Measurements from ENCODE around the gene SIRPG.

SIRPG gene

GRCh38 chr20:1686151-1686748, 28.7 kb upstream of the SIRPG start:
- no peak overlapping the region for H3K4me3 ChIP-seq (replicated peaks in 1 of 2; ENCODE audit: low read depth in 2 of 2, low read length in 2 of 2)
- no peak for TF ChIP-seq CTCF (IDR thresholded peaks at IDR 0.05; ENCODE audit: low read depth, low read length)
- DNase-seq (ENCODE audit: low read depth in 2 of 2): no peak

- DNase-seq (ENCODE audit: low read depth in 2 of 2): no peak
- TF ChIP-seq CTCF (IDR thresholded peaks at IDR 0.05; ENCODE audit: low read depth, low read length): no peak
- H3K4me3 ChIP-seq (replicated peaks in 1 of 2; ENCODE audit: low read depth in 2 of 2, low read length in 2 of 2): no peak overlapping the region
Observed at GRCh38 chr20:1685304-1686052, 27.9 kb upstream of the SIRPG start.

GRCh38 chr20:1684872-1685271, 27.3 kb upstream of the SIRPG start:
- no peak for DNase-seq (ENCODE audit: low read depth in 2 of 2)
- no peak for TF ChIP-seq CTCF (IDR thresholded peaks at IDR 0.05; ENCODE audit: low read depth, low read length)
- no peak overlapping the region for H3K4me3 ChIP-seq (replicated peaks in 1 of 2; ENCODE audit: low read depth in 2 of 2, low read length in 2 of 2)

- TF ChIP-seq CTCF (IDR thresholded peaks at IDR 0.05; ENCODE audit: low read depth, low read length): no peak
- DNase-seq (ENCODE audit: low read depth in 2 of 2): no peak
- H3K4me3 ChIP-seq (replicated peaks in 1 of 2; ENCODE audit: low read depth in 2 of 2, low read length in 2 of 2): no peak overlapping the region
Observed at GRCh38 chr20:1676650-1677049, 19.1 kb upstream of the SIRPG start.

- no peak for TF ChIP-seq CTCF (IDR thresholded peaks at IDR 0.05; ENCODE audit: low read depth, low read length)
- DNase-seq (ENCODE audit: low read depth in 2 of 2): no peak
- no peak overlapping the region for H3K4me3 ChIP-seq (replicated peaks in 1 of 2; ENCODE audit: low read depth in 2 of 2, low read length in 2 of 2)
Observed at GRCh38 chr20:1674990-1675780, 17.6 kb upstream of the SIRPG start.

DNA sequence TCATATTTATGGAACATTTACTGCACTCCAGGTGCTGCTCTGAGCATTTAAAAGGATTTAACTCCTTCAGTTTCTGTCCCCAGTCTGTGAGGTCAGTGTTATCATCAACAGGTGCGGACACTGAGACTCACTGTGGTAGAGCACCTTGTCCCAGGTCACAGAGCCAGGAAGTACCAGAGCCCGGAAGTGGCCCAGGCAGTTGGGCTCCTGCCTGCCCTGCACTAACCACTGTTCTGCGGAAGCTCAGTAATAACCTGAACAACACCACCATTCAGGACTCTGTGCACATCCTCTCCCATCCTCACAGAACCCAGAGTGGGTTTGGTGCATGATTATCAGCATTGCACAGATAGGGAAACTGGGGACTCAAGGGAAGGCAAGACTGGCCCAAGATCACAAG, 16.8 kb upstream of the SIRPG start:
- no peak overlapping the region for H3K4me3 ChIP-seq (replicated peaks in 1 of 2; ENCODE audit: low read depth in 2 of 2, low read length in 2 of 2)
- DNase-seq (ENCODE audit: low read depth in 2 of 2): no peak
- no peak for TF ChIP-seq CTCF (IDR thresholded peaks at IDR 0.05; ENCODE audit: low read depth, low read length)
